K562 (cell line): ENCODE data around the gene WFDC2. TPM values are rescaled to one million over a fixed set of nuclear protein-coding genes. Genes with fewer than 3 reads are reported as not detected.

Source experiments
- ATAC-seq: fragments of 200-7000 bp; cut with Tn5 transposase; 3 replicates; pipeline ENCODE4 v1.9.1; 2020; ENCODE audit warnings: moderate library complexity
- BruUV-seq: library from RNA; stranded (reverse); fragments of 400-500 nt; replicated peaks from 2 replicates; lab custom pipeline; 2021; lab: Mats Ljungman, UMichigan
- CTCF ChIA-PET: fragments of 300-600 bp; formaldehyde crosslinking; extraction: SDS; loops from one replicate; lab custom pipeline; 2021; ENCODE audit warnings: low intra/inter-chr PET ratio; lab: Yijun Ruan, JAX
- POLR2A ChIA-PET: fragments of 300-600, 350-650 bp; sonication (Branson Sonifier 250); formaldehyde crosslinking; extraction: SDS; loops from one replicate; lab custom pipeline; 2021; ENCODE audit warnings: antibody characterized with exemption, inconsistent platforms; lab: Yijun Ruan, JAX
- DNase-seq, 4 experiments: peaks; one replicate each; pipeline versions ENCODE4 v3.0.0 to v3.0.0-alpha.2; 2011 to 2018; ENCODE audit warnings: low spot score in 3 of 4, mixed read lengths in 3 of 4; ENCODE audit errors: extremely low read depth in 1 of 4
- FAIRE-seq: peaks from 2 replicates; lab custom pipeline; 2011; peaks lifted over from hg19 to GRCh38; lab: Jason Lieb, UNC
- H2AFZ ChIP-seq: 2 replicates; pipeline ENCODE4 v1.6.0; 2011; ENCODE audit warnings: low read depth, low read length, control low read depth, inconsistent platforms
- H3K27ac ChIP-seq: fragments of 200-600 bp; 3 replicates; pipeline ENCODE4 v1.8.0; 2011; ENCODE audit warnings: low read depth, mild to moderate bottlenecking, control low read depth, inconsistent platforms, low read length, moderate library complexity, mixed read lengths; ENCODE audit errors: extremely low read depth
- H3K27me3 ChIP-seq, 2 experiments: fragments of 300-600 bp in 1 of 2; 2 replicates in 1 of 2; 3 replicates in 1 of 2; pipeline versions ENCODE4 v1.6.0 to v1.8.0; 2011; ENCODE audit warnings: inconsistent platforms in 2 of 2, low read length in 2 of 2, mild to moderate bottlenecking in 1 of 2, mixed read lengths in 1 of 2, moderate library complexity in 1 of 2; ENCODE audit not compliant: control insufficient read depth in 2 of 2, insufficient read depth in 2 of 2
- H3K36me3 ChIP-seq: fragments of 300-600 bp; 3 replicates; pipeline ENCODE4 v1.8.0; 2011; ENCODE audit warnings: mild to moderate bottlenecking, low read length, inconsistent platforms; ENCODE audit not compliant: control insufficient read depth, insufficient read depth
- H3K4me1 ChIP-seq, 2 experiments: fragments of 200-600 bp in 1 of 2; replicated peaks in 1 of 2; 2 replicates in 1 of 2; 3 replicates in 1 of 2; pipeline versions ENCODE4 v1.5.1 to v1.8.0; 2011; ENCODE audit warnings: inconsistent platforms in 2 of 2, low read length in 2 of 2, mild to moderate bottlenecking in 1 of 2, mixed read lengths in 1 of 2, moderate library complexity in 1 of 2; ENCODE audit not compliant: control insufficient read depth in 2 of 2, insufficient read depth in 2 of 2
- H3K4me2 ChIP-seq: 2 replicates; pipeline ENCODE4 v1.6.1; 2011; ENCODE audit warnings: low read length, control low read depth, inconsistent platforms, mixed read lengths; ENCODE audit not compliant: insufficient read depth
- H3K4me3 ChIP-seq: fragments of 200-600 bp; sonication (generic), shearing (Covaris generic); 2 replicates; pipeline ENCODE4 v1.5.1; 2016; ENCODE audit warnings: control low read depth, inconsistent platforms
- H3K79me2 ChIP-seq: fragments of 200-600 bp; 3 replicates; pipeline ENCODE4 v1.8.0; 2011; ENCODE audit warnings: low read length, inconsistent platforms; ENCODE audit not compliant: control insufficient read depth, insufficient read depth
- H3K9ac ChIP-seq, 2 experiments: 2 replicates each; pipeline versions ENCODE4 v1.6.0 to v1.6.1; 2011; ENCODE audit warnings: low read depth in 2 of 2, low read length in 2 of 2, control low read depth in 1 of 2, inconsistent platforms in 1 of 2, mild to moderate bottlenecking in 1 of 2, mixed read lengths in 1 of 2; ENCODE audit not compliant: insufficient read depth in 1 of 2
- H3K9me1 ChIP-seq: one replicate; pipeline ENCODE4 v1.6.0; 2011; ENCODE audit warnings: inconsistent platforms, mild to moderate bottlenecking, low read length, moderate library complexity; ENCODE audit not compliant: control insufficient read depth, insufficient read depth
- H3K9me3 ChIP-seq: replicated peaks from 2 replicates; pipeline ENCODE4 v1.5.1; 2011; ENCODE audit warnings: low read depth, low read length, inconsistent platforms; ENCODE audit not compliant: control insufficient read depth, insufficient read depth
- H4K20me1 ChIP-seq: replicated peaks from 2 replicates; pipeline ENCODE4 v1.6.1; 2011; ENCODE audit warnings: low read length, inconsistent platforms, mixed read lengths; ENCODE audit not compliant: control insufficient read depth, insufficient read depth
- ARHGAP35 ChIP-seq: fragments of 450-650 bp; IDR thresholded peaks from 2 replicates; pipeline ENCODE4 v1.6.1; 2018; ENCODE audit not compliant: partially characterized antibody
- CBFB ChIP-seq: sonication (generic); formaldehyde crosslinking; IDR thresholded peaks from 2 replicates; pipeline ENCODE4 v1.4.0; 2020; ENCODE audit warnings: mild to moderate bottlenecking, missing genetic modification reagents
- E2F8 ChIP-seq: fragments of 450-650 bp; IDR thresholded peaks from 2 replicates; pipeline ENCODE4 v1.7.1; 2018; ENCODE audit warnings: mild to moderate bottlenecking, low read depth; ENCODE audit not compliant: partially characterized antibody
- ELF2 ChIP-seq: fragments of 250-450 bp; sonication (Bioruptor Pico); IDR thresholded peaks from 2 replicates; pipeline ENCODE4 v1.5.0; 2021; ENCODE audit warnings: mild to moderate bottlenecking
- JUN ChIP-seq, 2 experiments: sonication (generic) in 1 of 2; formaldehyde crosslinking in 1 of 2; IDR thresholded peaks; 2 replicates each; pipeline versions ENCODE4 v1.6.1 to v1.8.0; 2012 to 2022; ENCODE audit warnings: borderline replicate concordance in 2 of 2, mild to moderate bottlenecking in 2 of 2, improper control_type of control experiment in 1 of 2, low read depth in 1 of 2, low read length in 1 of 2, missing genetic modification reagents in 1 of 2
- MXI1 ChIP-seq: IDR thresholded peaks from 2 replicates; pipeline ENCODE4 v1.6.1; 2011; ENCODE audit warnings: low read depth, mild to moderate bottlenecking, improper control_type of control experiment, low read length
- RCOR1 ChIP-seq, 2 experiments: IDR thresholded peaks; 2 replicates each; pipeline ENCODE4 v1.6.1; 2012; ENCODE audit warnings: low read depth in 2 of 2, low read length in 2 of 2, borderline replicate concordance in 1 of 2, improper control_type of control experiment in 1 of 2
- ZNF316 ChIP-seq: fragments of 450-650 bp; IDR thresholded peaks from 2 replicates; pipeline ENCODE4 v1.6.1; 2016
- ZNF431 ChIP-seq: sonication (generic); formaldehyde crosslinking; IDR thresholded peaks from 2 replicates; pipeline ENCODE4 v1.8.0; 2022; ENCODE audit warnings: mild to moderate bottlenecking, missing genetic modification reagents
- WGBS: fragments of 100-300 bp; shearing (Covaris generic); methylation state at CpG from one replicate; pipeline ENCODE4 v1.1.6; 2016; ENCODE audit warnings: low coverage, mixed read lengths; ENCODE audit not compliant: insufficient coverage; ENCODE audit errors: missing lambda C conversion rate; 5-methylcytosine and 5-hydroxymethylcytosine counted together
- in situ Hi-C: fragments of 300-500 bp; cut with MboI; formaldehyde crosslinking; loops from 4 replicates; pipeline ENCODE4 v1.15.0; 2018; ENCODE audit warnings: inconsistent platforms, mixed read lengths
- intact Hi-C: fragments of 100-400 bp; cut with micrococcal nuclease; formaldehyde crosslinking; loops from 2 replicates; pipeline ENCODE4 v1.14.2; 2022
- polyA plus RNA-seq, 8 experiments: library from polyadenylated mRNA; depleted of rRNA in 4 of 8; stranded (reverse) in 5 of 8; unstranded in 3 of 8; fragments of >200 nt; fragmentation: Nextera tagmentation in 2 of 8; fragmentation: Illumina TruSeq in 1 of 8; extraction: Ambion mirVana in 2 of 8; extraction: Trizol in 1 of 8; gene quantifications; 2 replicates each; pipeline versions ENCODE4 v1.2.1 to v1.2.3, GENCODE V29; 2011 to 2014; ENCODE audit warnings: inconsistent platforms in 1 of 8, missing spikeins in 1 of 8
- total RNA-seq, 7 experiments: library from RNA; depleted of rRNA in 6 of 7; stranded (reverse); fragments of >200 nt in 6 of 7; fragmentation: Illumina TruSeq in 2 of 7; extraction: Trizol in 2 of 7; gene quantifications; 2 replicates each; pipeline versions ENCODE4 v1.2.1 to v1.2.3, GENCODE V29; 2011 to 2021; ENCODE audit warnings: low replicate concordance in 1 of 7
- TF ChIP-seq, protein P1 (sequence below): fragments of 250-450 bp; sonication (Bioruptor Pico); IDR thresholded peaks from 2 replicates; pipeline ENCODE4 v1.4.0; 2020; ENCODE audit warnings: mild to moderate bottlenecking, moderate library complexity

WFDC2 gene
- total and polyA plus RNA-seq, 9 of the 15 experiments (the other 6 are each of a cell fraction or from before 2014, with no cell fraction given) = not detected

DNA sequence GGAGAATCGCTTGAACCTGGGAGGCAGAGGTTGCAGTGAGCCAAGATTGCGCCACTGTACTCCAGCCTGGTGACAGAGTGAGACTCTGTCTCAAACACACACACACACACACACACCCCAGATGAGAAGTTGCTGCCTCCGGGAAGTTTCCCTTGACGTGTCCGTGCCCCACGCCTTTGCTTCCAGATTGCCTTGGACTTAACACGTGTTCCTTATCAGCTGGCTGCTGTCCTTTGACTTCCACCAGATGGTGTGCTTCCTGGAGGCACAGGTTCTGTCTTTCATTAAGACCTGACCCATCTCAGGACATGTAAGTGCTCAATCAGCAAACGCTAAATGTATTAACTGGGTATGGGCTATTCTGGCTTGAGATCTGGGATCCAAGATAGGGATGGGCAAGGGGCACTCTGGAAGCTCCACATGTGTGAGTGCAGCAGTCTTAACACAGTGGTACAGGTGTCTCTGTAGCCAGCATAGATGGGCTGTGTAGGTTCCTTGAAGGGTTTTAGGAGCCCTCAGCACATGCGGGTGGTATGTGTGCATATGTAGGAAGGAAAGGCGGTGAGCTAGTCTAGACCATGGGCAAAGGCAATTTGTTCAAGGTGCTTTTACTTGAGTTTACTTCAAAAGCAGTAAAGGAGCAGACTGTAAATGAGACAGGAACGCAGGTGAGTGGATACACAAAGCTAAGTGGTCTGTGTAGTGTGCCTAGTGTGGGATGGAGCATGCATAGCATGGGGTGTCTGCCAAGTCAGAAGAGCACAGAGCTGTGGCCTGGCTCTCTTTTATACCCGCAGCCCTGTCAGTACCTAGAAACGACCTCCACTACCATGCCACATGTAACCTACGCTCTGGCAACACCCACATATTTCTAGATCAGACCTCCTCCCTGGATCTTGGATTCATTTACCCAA is 42.1 kb upstream of the WFDC2 start:
- H3K9me1 ChIP-seq = no peaks in the 10 kb centered on the region
- CTCF ChIA-PET = no interaction called here
- no peak for TF ChIP-seq E2F8
- TF ChIP-seq ELF2 (CRISPR knock-in tag) = no peak
- TF ChIP-seq ZNF431 = no peak
- TF ChIP-seq, protein P1, sequence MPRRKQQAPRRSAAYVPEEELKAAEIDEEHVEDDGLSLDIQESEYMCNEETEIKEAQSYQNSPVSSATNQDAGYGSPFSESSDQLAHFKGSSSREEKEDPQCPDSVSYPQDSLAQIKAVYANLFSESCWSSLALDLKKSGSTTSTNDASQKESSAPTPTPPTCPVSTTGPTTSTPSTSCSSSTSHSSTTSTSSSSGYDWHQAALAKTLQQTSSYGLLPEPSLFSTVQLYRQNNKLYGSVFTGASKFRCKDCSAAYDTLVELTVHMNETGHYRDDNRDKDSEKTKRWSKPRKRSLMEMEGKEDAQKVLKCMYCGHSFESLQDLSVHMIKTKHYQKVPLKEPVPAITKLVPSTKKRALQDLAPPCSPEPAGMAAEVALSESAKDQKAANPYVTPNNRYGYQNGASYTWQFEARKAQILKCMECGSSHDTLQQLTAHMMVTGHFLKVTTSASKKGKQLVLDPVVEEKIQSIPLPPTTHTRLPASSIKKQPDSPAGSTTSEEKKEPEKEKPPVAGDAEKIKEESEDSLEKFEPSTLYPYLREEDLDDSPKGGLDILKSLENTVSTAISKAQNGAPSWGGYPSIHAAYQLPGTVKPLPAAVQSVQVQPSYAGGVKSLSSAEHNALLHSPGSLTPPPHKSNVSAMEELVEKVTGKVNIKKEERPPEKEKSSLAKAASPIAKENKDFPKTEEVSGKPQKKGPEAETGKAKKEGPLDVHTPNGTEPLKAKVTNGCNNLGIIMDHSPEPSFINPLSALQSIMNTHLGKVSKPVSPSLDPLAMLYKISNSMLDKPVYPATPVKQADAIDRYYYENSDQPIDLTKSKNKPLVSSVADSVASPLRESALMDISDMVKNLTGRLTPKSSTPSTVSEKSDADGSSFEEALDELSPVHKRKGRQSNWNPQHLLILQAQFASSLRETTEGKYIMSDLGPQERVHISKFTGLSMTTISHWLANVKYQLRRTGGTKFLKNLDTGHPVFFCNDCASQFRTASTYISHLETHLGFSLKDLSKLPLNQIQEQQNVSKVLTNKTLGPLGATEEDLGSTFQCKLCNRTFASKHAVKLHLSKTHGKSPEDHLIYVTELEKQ = no peak
- TF ChIP-seq ARHGAP35 = no peak
- peak; percentile 75 for TF ChIP-seq ZNF316
- TF ChIP-seq CBFB (CRISPR knock-in tag) = no peak
- TF ChIP-seq JUN (IDR thresholded peaks at IDR 0.05; ENCODE audit: borderline replicate concordance, low read depth, low read length) = peak; percentile 33; the same call in 1 of the 2 replicates
- TF ChIP-seq JUN (CRISPR knock-in tag; IDR thresholded peaks at IDR 0.05; ENCODE audit: borderline replicate concordance) = no peak
- peak; percentile 84 for TF ChIP-seq MXI1
- peak in 1 of 2 experiments; percentile 43; a peak in 1 of 4 replicates for TF ChIP-seq RCOR1 (IDR thresholded peaks at IDR 0.05; ENCODE audit: borderline replicate concordance in 1 of 2, low read depth in 2 of 2, low read length in 2 of 2)

More for the DNA sequence above, 42.1 kb upstream of the WFDC2 start:
- peak overlapping the region; percentile 54; the same call in 1 of the 2 replicates for H2AFZ ChIP-seq
- WGBS = 48% methylated on average over 14 of the region's 14 CpGs
- no peak overlapping the region for H3K4me3 ChIP-seq
- H3K4me2 ChIP-seq = peak overlapping the region; percentile 19; the same call in 1 of the 2 replicates
- intact Hi-C loops (no loop called here), in situ Hi-C loops (no loop called here)
- peak; percentile 45 to 82 (median 64) for DNase-seq
- no peak overlapping the region for H3K9ac ChIP-seq
- H3K4me1 ChIP-seq = peaks cover 11 to 17% of the 10 kb centered on the region in 2 experiments; a peak in 4 of 5 replicates
- H3K27me3 ChIP-seq = no peaks in the 10 kb centered on the region
- peak; percentile 85 for FAIRE-seq
- BruUV-seq = no TSS peak
- POLR2A ChIA-PET = interaction anchor here (0.9 to 2.0 kb wide), 9 partner anchors 8 to 79 kb away, joined by 3 to 7 read pairs (median 6); partner anchors contain the start of genes DBNDD2, PIGT, SDC4 and SYS1
- peaks cover 30% of the 10 kb centered on the region; the same call in 1 of the 3 replicates for H3K36me3 ChIP-seq
- H4K20me1 ChIP-seq = no peaks in the 10 kb centered on the region
- peak; percentile 88 for ATAC-seq
- H3K9me3 ChIP-seq = no peaks in the 10 kb centered on the region
- H3K27ac ChIP-seq = no peak overlapping the region
- H3K79me2 ChIP-seq = no peaks in the 10 kb centered on the region
